Muscle layer of duodenum (tissue), 2 donors: ENCODE measurements around the gene PUM1.
A peak's percentile ranks its signal among the peaks of the same experiment; 100 is the strongest.

Experiments
- H3K27ac ChIP-seq: one replicate; pipeline ENCODE4 v1.7.0; 2013; ENCODE audit warnings: mild to moderate bottlenecking, low read length
- H3K27me3 ChIP-seq: one replicate; pipeline ENCODE4 v1.7.0; 2013; ENCODE audit warnings: low read depth, mild to moderate bottlenecking, control low read depth, low read length
- H3K36me3 ChIP-seq, 2 donors: one replicate each; pipeline ENCODE4 v1.7.0; 2013; ENCODE audit warnings: low read length in 2 of 2, control low read depth in 1 of 2, mild to moderate bottlenecking in 1 of 2; ENCODE audit not compliant: insufficient read depth in 2 of 2, control insufficient read depth in 1 of 2
- H3K4me1 ChIP-seq, 2 donors: one replicate each; pipeline ENCODE4 v1.7.0; 2013; ENCODE audit warnings: low read length in 2 of 2, mild to moderate bottlenecking in 2 of 2, control low read depth in 1 of 2, moderate library complexity in 1 of 2; ENCODE audit not compliant: insufficient read depth in 2 of 2, control insufficient read depth in 1 of 2
- H3K4me3 ChIP-seq, 2 donors: one replicate each; pipeline ENCODE4 v1.7.0; 2013; ENCODE audit warnings: low read length in 2 of 2, low read depth in 1 of 2, mild to moderate bottlenecking in 1 of 2
- H3K9me3 ChIP-seq, 2 donors: one replicate each; pipeline ENCODE4 v1.7.0; 2013; ENCODE audit warnings: low read length in 2 of 2, control low read depth in 1 of 2, mild to moderate bottlenecking in 1 of 2; ENCODE audit not compliant: control insufficient read depth in 1 of 2
- donor health status: healthy.

PUM1 gene

GRCh38 chr1:30902593-30903290 is 162.8 kb downstream of the PUM1 start:
- no peak overlapping the region for H3K4me3 ChIP-seq
- peaks cover 0 to 75% of the 10 kb centered on the region in 2 donors for H3K4me1 ChIP-seq
- no peaks in the 10 kb centered on the region for H3K9me3 ChIP-seq
- H3K36me3 ChIP-seq = no peaks in the 10 kb centered on the region
- peaks cover 6% of the 10 kb centered on the region for H3K27me3 ChIP-seq
- peak overlapping the region; percentile 14 for H3K27ac ChIP-seq

- Histone ChIP-seq H3K4me3 (no peak overlapping the region), H3K9me3 (no peaks in the 10 kb centered on the region), H3K27ac (peak overlapping the region; percentile 14), H3K4me1 (peaks cover 0 to 69% of the 10 kb centered on the region in 2 donors), H3K27me3 (peaks cover 1% of the 10 kb centered on the region), H3K36me3 (no peaks in the 10 kb centered on the region)
Observed at GRCh38 chr1:30901798-30902581, 163.5 kb downstream of the PUM1 start.

- H3K9me3 ChIP-seq = no peaks in the 10 kb centered on the region
- peak overlapping the region; percentile 14 for H3K27ac ChIP-seq
- H3K27me3 ChIP-seq = no peaks in the 10 kb centered on the region
- peaks cover 0 to 68% of the 10 kb centered on the region in 2 donors for H3K4me1 ChIP-seq
- H3K36me3 ChIP-seq = no peaks in the 10 kb centered on the region
- no peak overlapping the region for H3K4me3 ChIP-seq
Observed at GRCh38 chr1:30900931-30901560, 164.5 kb downstream of the PUM1 start.

GRCh38 chr1:30900486-30900885 is 165.0 kb downstream of the PUM1 start:
- no peak overlapping the region for H3K4me3 ChIP-seq
- H3K9me3 ChIP-seq = no peaks in the 10 kb centered on the region
- H3K36me3 ChIP-seq = no peaks in the 10 kb centered on the region
- H3K27me3 ChIP-seq = no peaks in the 10 kb centered on the region
- H3K27ac ChIP-seq = no peak overlapping the region
- peaks cover 0 to 67% of the 10 kb centered on the region in 2 donors for H3K4me1 ChIP-seq

GRCh38 chr1:30899577-30900389 is 165.7 kb downstream of the PUM1 start:
- Histone ChIP-seq H3K4me1 (peaks cover 0 to 69% of the 10 kb centered on the region in 2 donors), H3K9me3 (no peaks in the 10 kb centered on the region), H3K4me3 (no peak overlapping the region), H3K27me3 (no peaks in the 10 kb centered on the region), H3K27ac (no peak overlapping the region), H3K36me3 (no peaks in the 10 kb centered on the region)

- Histone ChIP-seq H3K9me3 (no peaks in the 10 kb centered on the region), H3K4me1 (peaks cover 0 to 67% of the 10 kb centered on the region in 2 donors), H3K27me3 (no peaks in the 10 kb centered on the region), H3K36me3 (no peaks in the 10 kb centered on the region), H3K27ac (no peak overlapping the region), H3K4me3 (no peak overlapping the region)
Observed at GRCh38 chr1:30898031-30898815, 167.3 kb downstream of the PUM1 start.

GRCh38 chr1:30896905-30897304 is 168.6 kb downstream of the PUM1 start:
- Histone ChIP-seq H3K27me3 (no peaks in the 10 kb centered on the region), H3K36me3 (no peaks in the 10 kb centered on the region), H3K9me3 (no peaks in the 10 kb centered on the region), H3K27ac (no peak overlapping the region), H3K4me3 (no peak overlapping the region), H3K4me1 (peaks cover 0 to 64% of the 10 kb centered on the region in 2 donors)

- no peaks in the 10 kb centered on the region for H3K27me3 ChIP-seq
- H3K36me3 ChIP-seq = no peaks in the 10 kb centered on the region
- peaks cover 0 to 62% of the 10 kb centered on the region in 2 donors for H3K4me1 ChIP-seq
- H3K9me3 ChIP-seq = no peaks in the 10 kb centered on the region
- H3K27ac ChIP-seq = no peak overlapping the region
- H3K4me3 ChIP-seq = no peak overlapping the region
Observed at GRCh38 chr1:30895944-30896660, 169.4 kb downstream of the PUM1 start.

DNA sequence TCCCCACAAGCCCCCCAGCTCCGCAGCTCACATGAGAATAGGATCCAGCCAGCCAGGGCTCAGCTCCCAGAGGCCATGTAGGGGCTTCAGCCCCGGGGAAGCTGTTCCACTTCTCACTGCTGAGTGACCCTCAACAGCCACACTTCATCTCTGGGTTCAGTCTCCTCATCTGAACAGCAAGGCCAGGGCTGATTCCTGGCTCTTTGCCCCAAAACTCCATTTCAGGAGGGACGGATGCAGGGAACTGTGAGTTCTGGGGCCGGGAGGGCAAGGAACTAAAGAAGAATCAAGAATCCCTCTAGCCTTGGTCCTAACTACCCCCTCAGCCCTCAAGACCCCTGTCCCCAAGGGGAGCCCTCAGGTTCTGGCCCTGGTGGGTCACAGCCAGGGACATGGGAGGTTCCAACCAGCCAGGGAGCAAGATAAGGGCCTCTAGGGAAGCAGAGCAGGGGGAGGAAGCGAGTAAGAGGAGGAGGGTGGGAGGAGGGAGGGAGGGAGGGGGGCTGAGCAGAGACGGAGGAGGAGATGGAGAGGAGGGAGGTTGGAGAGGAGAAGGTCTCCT is 170.1 kb downstream of the PUM1 start:
- no peak overlapping the region for H3K4me3 ChIP-seq
- peak overlapping the region; percentile 54 for H3K27ac ChIP-seq
- H3K27me3 ChIP-seq = no peaks in the 10 kb centered on the region
- peaks cover 0 to 64% of the 10 kb centered on the region in 2 donors for H3K4me1 ChIP-seq
- no peaks in the 10 kb centered on the region for H3K36me3 ChIP-seq
- H3K9me3 ChIP-seq = no peaks in the 10 kb centered on the region

DNA sequence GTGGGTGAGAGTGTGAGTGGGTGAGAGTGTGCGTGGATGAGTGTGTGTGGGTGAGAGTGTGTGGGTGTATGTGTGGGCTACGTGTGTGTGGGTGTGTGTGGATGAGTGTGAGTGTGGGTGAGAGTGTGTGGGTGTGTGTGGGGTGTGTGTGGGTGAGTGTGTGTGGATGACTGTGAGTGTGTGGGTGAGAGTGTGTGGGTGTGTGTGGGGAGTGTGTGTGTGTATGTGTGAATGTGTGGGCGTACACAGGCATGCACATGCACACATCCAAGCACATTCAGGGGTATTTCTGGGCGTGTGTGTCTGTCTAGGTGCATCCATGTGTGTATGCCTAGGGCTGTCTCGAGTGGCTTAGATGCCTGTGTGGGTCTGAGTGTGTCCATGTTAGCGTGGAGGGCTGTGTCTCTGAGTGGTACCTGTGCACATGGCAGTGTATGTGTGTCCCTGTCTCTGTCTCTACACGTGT is 171.0 kb downstream of the PUM1 start:
- no peak overlapping the region for H3K4me3 ChIP-seq
- no peak overlapping the region for H3K27ac ChIP-seq
- peaks cover 0 to 70% of the 10 kb centered on the region in 2 donors for H3K4me1 ChIP-seq
- H3K9me3 ChIP-seq = no peaks in the 10 kb centered on the region
- no peaks in the 10 kb centered on the region for H3K36me3 ChIP-seq
- no peaks in the 10 kb centered on the region for H3K27me3 ChIP-seq
